Thoracic aorta (tissue), 2 donors: Measurements from ENCODE around the gene SUGP2. TPM values are rescaled to one million over a fixed set of nuclear protein-coding genes. Genes with fewer than 3 reads are reported as not detected.

Experiments
- ATAC-seq: fragments of 150-250 bp; one replicate; pipeline ENCODE4 v1.8.0; 2017; ENCODE audit warnings: low read depth; ENCODE audit not compliant: insufficient number of reproducible peaks, low FRiP score
- DNase-seq: peaks from one replicate; pipeline ENCODE4 v3.0.0-alpha.2; 2020; ENCODE audit warnings: low spot score
- H3K27ac ChIP-seq, 2 donors: fragments of 200-600 bp; sonication (generic); 1 replicate in 1 of 2; 2 replicates in 1 of 2; pipeline ENCODE4 v1.5.1; 2016; ENCODE audit warnings: mild to moderate bottlenecking in 2 of 2, moderate library complexity in 2 of 2
- H3K27me3 ChIP-seq: fragments of 200-600 bp; sonication (generic); replicated peaks from 2 replicates; pipeline ENCODE4 v1.6.0; 2016; ENCODE audit warnings: mild to moderate bottlenecking; ENCODE audit not compliant: insufficient read depth
- H3K36me3 ChIP-seq: fragments of 200-600 bp; sonication (generic); one replicate; pipeline ENCODE4 v1.5.1; 2016
- H3K4me1 ChIP-seq, 2 donors: fragments of 200-600 bp; sonication (generic); 1 replicate in 1 of 2; 2 replicates in 1 of 2; pipeline versions ENCODE4 v1.5.1 to v1.6.0; 2016; ENCODE audit warnings: low read depth in 2 of 2, mild to moderate bottlenecking in 1 of 2; ENCODE audit not compliant: control insufficient read depth in 1 of 2
- H3K4me3 ChIP-seq: fragments of 200-600 bp; sonication (generic); 2 replicates; pipeline ENCODE4 v1.5.1; 2016; ENCODE audit warnings: mild to moderate bottlenecking
- H3K9me3 ChIP-seq: fragments of 200-600 bp; sonication (generic); 2 replicates; pipeline ENCODE4 v1.5.1; 2016
- total RNA-seq, 2 donors: library from RNA; depleted of rRNA; stranded (reverse); fragments of >200 nt; gene quantifications; one replicate each; pipeline versions ENCODE4 v1.1.0 to v1.2.3, GENCODE V29; 2016
- TF ChIP-seq, protein P1 (sequence below): fragments of 200-600 bp; sonication (generic); IDR thresholded peaks from one replicate; pipeline ENCODE4 v1.5.1; 2019; ENCODE audit warnings: antibody characterized with exemption

SUGP2 gene
- total RNA-seq, 2 donors from 2014 or later: 42.6 to 57.5 TPM

DNA sequence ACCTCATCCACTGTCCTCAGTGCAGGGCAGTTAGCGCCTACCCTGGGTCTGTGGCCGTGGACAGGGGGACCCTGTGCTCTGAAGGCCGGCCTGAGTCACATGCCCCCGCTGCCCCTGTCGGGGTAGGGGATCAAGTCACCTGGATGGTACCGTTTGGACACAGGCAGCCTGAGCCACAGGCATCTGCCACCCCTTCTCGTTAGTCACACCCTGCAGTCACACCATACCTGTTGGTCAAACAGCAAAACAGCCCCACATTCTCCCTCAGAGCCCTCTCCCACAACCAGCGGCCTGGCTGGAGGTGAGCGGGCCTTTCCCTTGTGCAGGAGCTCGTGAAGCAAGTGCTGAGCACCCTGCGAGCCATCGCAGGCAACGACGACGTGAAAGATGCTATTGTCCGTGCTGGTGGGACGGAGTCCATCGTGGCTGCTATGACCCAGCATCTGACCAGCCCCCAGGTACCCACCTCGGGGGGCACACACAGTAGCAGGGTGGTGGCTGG is 21.7 kb upstream of the SUGP2 start:
- H3K4me3 ChIP-seq: no peak overlapping the region
- H3K36me3 ChIP-seq: peaks cover 12% of the 10 kb centered on the region
- no peaks in the 10 kb centered on the region for H3K27me3 ChIP-seq
- no peaks in the 10 kb centered on the region for H3K4me1 ChIP-seq
- DNase-seq (no peak), ATAC-seq (no peak)
- TF ChIP-seq, protein P1, sequence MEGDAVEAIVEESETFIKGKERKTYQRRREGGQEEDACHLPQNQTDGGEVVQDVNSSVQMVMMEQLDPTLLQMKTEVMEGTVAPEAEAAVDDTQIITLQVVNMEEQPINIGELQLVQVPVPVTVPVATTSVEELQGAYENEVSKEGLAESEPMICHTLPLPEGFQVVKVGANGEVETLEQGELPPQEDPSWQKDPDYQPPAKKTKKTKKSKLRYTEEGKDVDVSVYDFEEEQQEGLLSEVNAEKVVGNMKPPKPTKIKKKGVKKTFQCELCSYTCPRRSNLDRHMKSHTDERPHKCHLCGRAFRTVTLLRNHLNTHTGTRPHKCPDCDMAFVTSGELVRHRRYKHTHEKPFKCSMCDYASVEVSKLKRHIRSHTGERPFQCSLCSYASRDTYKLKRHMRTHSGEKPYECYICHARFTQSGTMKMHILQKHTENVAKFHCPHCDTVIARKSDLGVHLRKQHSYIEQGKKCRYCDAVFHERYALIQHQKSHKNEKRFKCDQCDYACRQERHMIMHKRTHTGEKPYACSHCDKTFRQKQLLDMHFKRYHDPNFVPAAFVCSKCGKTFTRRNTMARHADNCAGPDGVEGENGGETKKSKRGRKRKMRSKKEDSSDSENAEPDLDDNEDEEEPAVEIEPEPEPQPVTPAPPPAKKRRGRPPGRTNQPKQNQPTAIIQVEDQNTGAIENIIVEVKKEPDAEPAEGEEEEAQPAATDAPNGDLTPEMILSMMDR: no peak
- no peak overlapping the region for H3K27ac ChIP-seq
- no peaks in the 10 kb centered on the region for H3K9me3 ChIP-seq

- DNase-seq: no peak
- ATAC-seq: no peak
- H3K27me3 ChIP-seq: no peaks in the 10 kb centered on the region
- no peak overlapping the region for H3K4me3 ChIP-seq
- TF ChIP-seq, protein P1: no peak
- no peaks in the 10 kb centered on the region for H3K9me3 ChIP-seq
- H3K4me1 ChIP-seq: no peaks in the 10 kb centered on the region
- no peak overlapping the region for H3K27ac ChIP-seq
- peaks cover 12% of the 10 kb centered on the region for H3K36me3 ChIP-seq
Observed at GRCh38 chr19:19054315-19054938, 21.1 kb upstream of the SUGP2 start.

- Histone ChIP-seq H3K27ac (no peak overlapping the region), H3K4me1 (no peaks in the 10 kb centered on the region), H3K4me3 (no peak overlapping the region), H3K36me3 (peaks cover 12% of the 10 kb centered on the region), H3K27me3 (no peaks in the 10 kb centered on the region), H3K9me3 (no peaks in the 10 kb centered on the region)
- ATAC-seq: no peak
- TF ChIP-seq, protein P1: peak; percentile 63
- DNase-seq: no peak
Observed at GRCh38 chr19:19053508-19054314, 20.4 kb upstream of the SUGP2 start.

DNA sequence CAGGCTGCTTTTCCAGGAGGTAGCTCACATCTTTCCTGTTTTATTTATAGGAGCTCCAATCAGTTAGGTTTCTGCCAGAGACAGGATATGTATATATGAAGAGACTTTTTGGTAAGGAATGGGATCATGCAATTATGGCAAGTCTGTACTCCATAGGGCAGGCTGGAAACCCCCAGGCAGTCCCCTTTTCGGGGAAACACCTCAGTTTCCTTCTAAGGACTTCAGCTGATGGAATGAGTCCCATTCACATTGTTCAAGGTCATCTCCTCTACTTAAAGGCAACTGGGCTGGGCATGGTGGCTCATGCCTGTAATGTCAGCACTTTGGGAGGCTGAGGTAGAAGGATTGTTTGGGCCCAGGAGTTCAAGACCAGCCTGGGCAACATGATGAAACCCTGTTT is 19.6 kb upstream of the SUGP2 start:
- no peak for DNase-seq
- Histone ChIP-seq H3K36me3 (peaks cover 12% of the 10 kb centered on the region), H3K27me3 (no peaks in the 10 kb centered on the region), H3K9me3 (no peaks in the 10 kb centered on the region), H3K4me3 (no peak overlapping the region), H3K4me1 (no peaks in the 10 kb centered on the region), H3K27ac (no peak overlapping the region)
- TF ChIP-seq, protein P1: no peak
- no peak for ATAC-seq

GRCh38 chr19:19051478-19052213 is 18.3 kb upstream of the SUGP2 start:
- H3K4me1 ChIP-seq: no peaks in the 10 kb centered on the region
- no peak overlapping the region for H3K4me3 ChIP-seq
- no peaks in the 10 kb centered on the region for H3K27me3 ChIP-seq
- DNase-seq (no peak), ATAC-seq (no peak)
- no peak overlapping the region for H3K27ac ChIP-seq
- peaks cover 18% of the 10 kb centered on the region for H3K36me3 ChIP-seq
- TF ChIP-seq, protein P1: no peak
- no peaks in the 10 kb centered on the region for H3K9me3 ChIP-seq
